NCI-H2171 (cell line): ENCODE results near the gene PDE6A.
"Not testable (repeated sequence)": the region's sequence is repeated elsewhere in the genome, so short reads cannot be mapped to it uniquely, and the experiment has no call there.

ENCODE experiments used
- DNase-seq: peaks from one replicate; lab custom pipeline; 2025; lab: John Stamatoyannopoulos, UW

PDE6A gene

GRCh38 chr5:149951138-149951749 lies 6.7 kb upstream of the PDE6A start:
- no peak for DNase-seq

GRCh38 chr5:149948993-149949392 lies 4.4 kb upstream of the PDE6A start:
- no peak for DNase-seq

- no peak for DNase-seq
These were observed 1.5 kb upstream of the PDE6A start for GRCh38 chr5:149946118-149946517.

GRCh38 chr5:149943177-149943949 lies 1.2 kb downstream of the PDE6A start:
- not testable (repeated sequence) for DNase-seq

- not testable (repeated sequence) for DNase-seq
These were observed 1.8 kb downstream of the PDE6A start for GRCh38 chr5:149942741-149943169.

- DNase-seq: no peak
These were observed 2.4 kb downstream of the PDE6A start for GRCh38 chr5:149942199-149942598.

GRCh38 chr5:149941795-149942194 lies 2.8 kb downstream of the PDE6A start:
- DNase-seq: no peak

GRCh38 chr5:149940941-149941644 lies 3.5 kb downstream of the PDE6A start:
- no peak for DNase-seq

- DNase-seq: no peak
These were observed 4.5 kb downstream of the PDE6A start for GRCh38 chr5:149940077-149940574.

- DNase-seq: no peak
These were observed 5.0 kb downstream of the PDE6A start for GRCh38 chr5:149939546-149939945.

GRCh38 chr5:149938791-149939358 lies 5.7 kb downstream of the PDE6A start:
- no peak for DNase-seq

- no peak for DNase-seq
These were observed 6.3 kb downstream of the PDE6A start for GRCh38 chr5:149938279-149938678.

- DNase-seq: no peak
These were observed 7.0 kb downstream of the PDE6A start for GRCh38 chr5:149937610-149938009.

GRCh38 chr5:149936700-149937091 lies 7.9 kb downstream of the PDE6A start:
- DNase-seq: no peak

- DNase-seq: no peak
These were observed 8.4 kb downstream of the PDE6A start for GRCh38 chr5:149936044-149936699.

- no peak for DNase-seq
These were observed 9.1 kb downstream of the PDE6A start for GRCh38 chr5:149935431-149935901.

GRCh38 chr5:149932445-149933350 lies 11.9 kb downstream of the PDE6A start:
- DNase-seq: no peak

GRCh38 chr5:149931992-149932436 lies 12.6 kb downstream of the PDE6A start:
- DNase-seq: no peak

- no peak for DNase-seq
These were observed 13.6 kb downstream of the PDE6A start for GRCh38 chr5:149930749-149931574.
